Nephron progenitor cell (in vitro differentiated cells): ENCODE data around the gene CDH5.

ENCODE experiments used
- DNase-seq: peaks from one replicate; pipeline ENCODE4 v3.0.0; 2021
- H3K27ac Mint-ChIP-seq: 2 replicates; pipeline ENCODE4 v1.8.0; 2021; ENCODE audit warnings: mild to moderate bottlenecking, moderate library complexity, mixed read lengths
- H3K27me3 Mint-ChIP-seq: 2 replicates; pipeline ENCODE4 v1.8.0; 2021; ENCODE audit warnings: mild to moderate bottlenecking, low read depth, mixed read lengths; ENCODE audit not compliant: poor library complexity
- H3K36me3 Mint-ChIP-seq: 2 replicates; pipeline ENCODE4 v1.8.0; 2021; ENCODE audit warnings: low read depth, mixed read lengths
- H3K4me1 Mint-ChIP-seq: 2 replicates; pipeline ENCODE4 v1.8.0; 2021; ENCODE audit warnings: mixed read lengths
- H3K4me3 Mint-ChIP-seq: 2 replicates; pipeline ENCODE4 v1.8.0; 2021; ENCODE audit warnings: mild to moderate bottlenecking, moderate library complexity, mixed read lengths
- H3K9me3 Mint-ChIP-seq: 2 replicates; pipeline ENCODE4 v1.8.0; 2021; ENCODE audit warnings: mild to moderate bottlenecking, moderate library complexity, mixed read lengths
- CTCF ChIP-seq: fragments of 200-600 bp; sonication (generic); IDR thresholded peaks from 2 replicates; pipeline ENCODE4 v1.5.0; 2021; ENCODE audit warnings: antibody characterized with exemption

The CDH5 gene

DNA sequence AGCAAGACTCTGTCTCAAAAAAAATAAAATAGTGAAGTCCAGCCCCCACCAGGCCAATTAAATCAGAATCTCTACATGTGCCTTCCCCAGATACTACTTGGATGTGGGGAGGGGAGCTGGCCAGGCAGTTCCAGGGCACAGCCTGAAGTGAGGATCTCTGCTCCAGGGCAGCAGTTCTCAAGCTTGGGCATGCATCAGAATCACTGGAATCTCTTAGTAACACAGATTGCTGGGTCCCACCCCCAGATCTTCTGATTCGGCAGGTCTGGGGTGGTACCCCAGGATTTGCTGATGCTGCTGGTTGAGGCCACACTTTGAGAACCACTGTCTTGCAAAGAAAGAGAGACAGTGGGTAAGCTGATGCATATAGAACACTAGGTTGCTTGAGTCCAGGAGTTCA, 8.3 kb upstream of the CDH5 start:
- peaks cover 42% of the 10 kb centered on the region for H3K4me1 Mint-ChIP-seq
- no peaks in the 10 kb centered on the region for H3K9me3 Mint-ChIP-seq
- TF ChIP-seq CTCF = no peak
- H3K4me3 Mint-ChIP-seq = no peak overlapping the region
- H3K27ac Mint-ChIP-seq = no peak overlapping the region
- DNase-seq = no peak
- H3K36me3 Mint-ChIP-seq = no peaks in the 10 kb centered on the region
- H3K27me3 Mint-ChIP-seq = peaks cover 33% of the 10 kb centered on the region

DNA sequence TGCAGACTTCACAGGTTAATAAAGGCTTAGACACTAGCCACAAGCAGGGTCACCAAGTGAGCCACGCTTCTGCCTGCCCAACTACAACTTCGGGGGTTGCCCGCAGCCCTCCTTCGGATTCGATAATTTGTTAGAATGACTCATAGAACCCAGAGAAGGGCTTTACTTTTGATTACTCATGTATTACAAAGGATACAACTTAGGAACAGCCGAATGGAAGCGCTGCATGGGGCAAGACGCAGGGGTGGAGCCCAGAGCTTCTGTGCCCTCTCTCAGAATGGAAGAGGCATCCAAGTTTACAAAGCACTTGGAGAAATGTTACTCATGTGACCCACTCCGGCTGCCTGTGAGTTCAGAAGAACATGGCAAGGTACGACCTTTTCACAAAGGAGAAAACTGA, 7.5 kb upstream of the CDH5 start:
- TF ChIP-seq CTCF = no peak
- Mint-ChIP-seq H3K4me1 (peaks cover 43% of the 10 kb centered on the region), H3K4me3 (no peak overlapping the region), H3K9me3 (no peaks in the 10 kb centered on the region), H3K36me3 (no peaks in the 10 kb centered on the region), H3K27ac (no peak overlapping the region), H3K27me3 (peaks cover 29% of the 10 kb centered on the region)
- DNase-seq = no peak

DNA sequence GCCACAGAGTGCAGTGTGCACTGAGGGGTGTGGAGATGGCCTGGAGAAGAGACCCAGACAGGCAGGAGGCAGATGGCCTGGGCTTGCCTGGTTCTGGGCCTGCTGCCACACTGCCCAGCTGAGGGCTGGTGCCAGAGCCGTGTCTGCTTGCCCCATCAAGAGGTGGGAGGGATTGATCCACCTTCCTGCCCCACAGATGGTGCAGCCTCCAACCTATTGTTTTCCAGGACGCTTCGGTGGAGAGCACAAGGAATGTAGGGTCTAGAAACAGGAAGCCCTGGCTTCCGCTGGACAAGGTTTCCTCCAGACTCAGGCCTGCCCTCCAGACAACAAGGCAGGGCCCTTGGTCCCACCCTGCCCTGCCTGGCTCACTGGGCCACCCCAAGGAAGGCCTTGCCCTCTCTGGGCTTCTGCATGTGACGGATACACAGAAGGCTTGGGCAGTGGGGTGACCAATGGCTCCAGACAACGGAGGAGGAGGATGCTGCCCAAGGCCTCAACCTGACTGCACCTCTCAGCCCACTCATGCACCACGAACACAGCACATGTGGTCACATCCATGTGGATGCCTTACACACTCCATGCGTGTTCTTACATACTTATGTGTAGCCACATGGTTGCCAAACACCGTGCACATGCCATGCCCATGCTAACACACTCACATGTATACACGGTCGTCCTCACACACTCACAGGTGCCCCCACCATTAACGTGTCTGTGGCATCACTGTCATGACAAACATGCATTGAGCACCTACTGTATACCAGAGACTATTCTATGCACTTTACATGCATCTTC, 6.5 kb upstream of the CDH5 start:
- Mint-ChIP-seq H3K4me3 (no peak overlapping the region), H3K27ac (no peak overlapping the region), H3K27me3 (peaks cover 29% of the 10 kb centered on the region), H3K4me1 (peaks cover 49% of the 10 kb centered on the region), H3K36me3 (no peaks in the 10 kb centered on the region), H3K9me3 (no peaks in the 10 kb centered on the region)
- TF ChIP-seq CTCF = no peak
- no peak for DNase-seq

GRCh38 chr16:66360624-66361324, 5.7 kb upstream of the CDH5 start:
- Mint-ChIP-seq H3K4me3 (no peak overlapping the region), H3K9me3 (no peaks in the 10 kb centered on the region), H3K27me3 (peaks cover 27% of the 10 kb centered on the region), H3K27ac (no peak overlapping the region), H3K4me1 (peaks cover 57% of the 10 kb centered on the region), H3K36me3 (no peaks in the 10 kb centered on the region)
- no peak for DNase-seq
- TF ChIP-seq CTCF = no peak

- H3K4me1 Mint-ChIP-seq = peaks cover 58% of the 10 kb centered on the region
These were observed 4.8 kb upstream of the CDH5 start for GRCh38 chr16:66361604-66362135.

More at GRCh38 chr16:66361604-66362135, 4.8 kb upstream of the CDH5 start:
- no peak for DNase-seq
- Mint-ChIP-seq H3K9me3 (no peaks in the 10 kb centered on the region), H3K27me3 (peaks cover 20% of the 10 kb centered on the region), H3K4me3 (no peak overlapping the region), H3K27ac (no peak overlapping the region), H3K36me3 (no peaks in the 10 kb centered on the region)
- no peak for TF ChIP-seq CTCF
